ENCODE data around the gene TNRC6C.

TNRC6C gene

DNA sequence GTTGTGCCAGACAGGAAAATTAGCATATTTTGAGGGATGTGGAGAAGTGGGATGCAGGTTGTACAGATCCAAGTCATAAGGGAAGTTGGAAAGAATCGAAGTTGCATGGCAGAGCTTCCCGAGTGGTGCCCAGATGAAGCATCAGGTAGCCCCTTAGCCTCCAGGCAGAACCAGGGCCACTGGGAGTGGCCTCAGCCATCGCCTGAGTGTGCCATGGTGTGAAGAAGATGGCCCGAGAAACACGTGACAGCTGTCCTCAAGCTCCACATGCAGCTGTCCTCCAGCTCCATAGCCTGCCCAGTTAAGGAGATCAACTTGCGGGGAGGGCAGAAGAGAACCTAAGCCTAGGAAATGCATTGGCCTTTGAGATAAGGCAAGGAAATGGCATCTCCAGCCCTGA is 136.5 kb downstream of the TNRC6C start:
- Histone ChIP-seq H4K91ac (ENCODE audit: low read depth, low read length, poor library complexity) (no peak overlapping the region), H2BK120ac (ENCODE audit: low read depth, low read length) (no peak overlapping the region), H3K27ac (replicated peaks; ENCODE audit: low read length) (no peak overlapping the region), H3K79me1 (ENCODE audit: low read depth, low read length) (no peaks in the 10 kb centered on the region), H2BK15ac (ENCODE audit: low read length) (no peak overlapping the region), H2BK5ac (ENCODE audit: low read length) (no peak overlapping the region), H3K9me3 (replicated peaks in 1 of 2; ENCODE audit: control insufficient read depth in 2 of 2, insufficient read depth in 1 of 2, low read depth in 1 of 2, low read length in 2 of 2) (peaks cover 4 to 17% of the 10 kb centered on the region in 2 donors), H3K23ac (ENCODE audit: low read depth, low read length, poor library complexity) (no peak overlapping the region), H3K4me1 (ENCODE audit: control insufficient read depth in 2 of 2, insufficient read depth in 1 of 2, low read depth in 1 of 2, low read length in 2 of 2) (no peaks in the 10 kb centered on the region), H2AK5ac (ENCODE audit: low read depth, low read length) (no peak overlapping the region), H3K4ac (ENCODE audit: low read length) (no peak overlapping the region), H3K4me2 (ENCODE audit: insufficient read depth, low read length, poor library complexity, severe bottlenecking) (no peak overlapping the region), H3K36me3 (replicated peaks in 1 of 2; ENCODE audit: control insufficient read depth in 2 of 2, insufficient read depth in 2 of 2, low read length in 2 of 2) (peaks cover 62 to 98% of the 10 kb centered on the region in 2 donors), H3K14ac (ENCODE audit: low read length) (no peak overlapping the region), H2BK12ac (ENCODE audit: low read length) (no peak overlapping the region), H3K18ac (ENCODE audit: low read length) (no peak overlapping the region), H4K8ac (ENCODE audit: low read depth, low read length) (no peak overlapping the region), H3K27me3 (ENCODE audit: control insufficient read depth in 3 of 3, insufficient read depth in 3 of 3, low read depth in 1 of 3, low read length in 3 of 3) (no peaks in the 10 kb centered on the region), H3K9ac (ENCODE audit: low read depth, low read length, poor library complexity) (no peak overlapping the region), H2AFZ (ENCODE audit: low read length) (no peak overlapping the region), H3K4me3 (ENCODE audit: low read length in 2 of 2) (no peak overlapping the region)
- no peak for DNase-seq (ENCODE audit: low spot score)
- no CpG with 5 or more reads among the region's 6 CpGs for WGBS, 2 donors (ENCODE audit: extremely low coverage in 2 of 2, insufficient read length in 2 of 2, insufficient replicate concordance in 1 of 2)

- DNase-seq (ENCODE audit: low spot score): no peak
- H3K4me2 ChIP-seq (ENCODE audit: insufficient read depth, low read length, poor library complexity, severe bottlenecking): no peak overlapping the region
- H3K27me3 ChIP-seq (ENCODE audit: control insufficient read depth in 3 of 3, insufficient read depth in 3 of 3, low read depth in 1 of 3, low read length in 3 of 3): no peaks in the 10 kb centered on the region
- H3K36me3 ChIP-seq (replicated peaks in 1 of 2; ENCODE audit: control insufficient read depth in 2 of 2, insufficient read depth in 2 of 2, low read length in 2 of 2): peaks cover 63 to 97% of the 10 kb centered on the region in 2 donors
- no peak overlapping the region for H3K4ac ChIP-seq (ENCODE audit: low read length)
- H4K8ac ChIP-seq (ENCODE audit: low read depth, low read length): no peak overlapping the region
- no peaks in the 10 kb centered on the region for H3K79me1 ChIP-seq (ENCODE audit: low read depth, low read length)
- peaks cover 7 to 22% of the 10 kb centered on the region in 2 donors for H3K9me3 ChIP-seq (replicated peaks in 1 of 2; ENCODE audit: control insufficient read depth in 2 of 2, insufficient read depth in 1 of 2, low read depth in 1 of 2, low read length in 2 of 2)
- H3K4me3 ChIP-seq (ENCODE audit: low read length in 2 of 2): no peak overlapping the region
- no peak overlapping the region for H2BK120ac ChIP-seq (ENCODE audit: low read depth, low read length)
- H3K4me1 ChIP-seq (ENCODE audit: control insufficient read depth in 2 of 2, insufficient read depth in 1 of 2, low read depth in 1 of 2, low read length in 2 of 2): no peaks in the 10 kb centered on the region
- H3K9ac ChIP-seq (ENCODE audit: low read depth, low read length, poor library complexity): no peak overlapping the region
- H3K14ac ChIP-seq (ENCODE audit: low read length): no peak overlapping the region
- no peak overlapping the region for H2AK5ac ChIP-seq (ENCODE audit: low read depth, low read length)
- H4K91ac ChIP-seq (ENCODE audit: low read depth, low read length, poor library complexity): no peak overlapping the region
- H2BK12ac ChIP-seq (ENCODE audit: low read length): no peak overlapping the region
- H3K23ac ChIP-seq (ENCODE audit: low read depth, low read length, poor library complexity): no peak overlapping the region
- no peak overlapping the region for H3K27ac ChIP-seq (replicated peaks; ENCODE audit: low read length)
- no peak overlapping the region for H2AFZ ChIP-seq (ENCODE audit: low read length)
- no peak overlapping the region for H2BK15ac ChIP-seq (ENCODE audit: low read length)
- H3K18ac ChIP-seq (ENCODE audit: low read length): no peak overlapping the region
- no CpG with 5 or more reads among the region's 9 CpGs for WGBS, 2 donors (ENCODE audit: extremely low coverage in 2 of 2, insufficient read length in 2 of 2, insufficient replicate concordance in 1 of 2)
- H2BK5ac ChIP-seq (ENCODE audit: low read length): no peak overlapping the region
These were observed 137.6 kb downstream of the TNRC6C start for GRCh38 chr17:78096093-78096492.

GRCh38 chr17:78101112-78101511 is 142.6 kb downstream of the TNRC6C start:
- H3K36me3 ChIP-seq (replicated peaks in 1 of 2; ENCODE audit: control insufficient read depth in 2 of 2, insufficient read depth in 2 of 2, low read length in 2 of 2): peaks cover 69 to 97% of the 10 kb centered on the region in 2 donors
- WGBS, 2 donors (ENCODE audit: extremely low coverage in 2 of 2, insufficient read length in 2 of 2, insufficient replicate concordance in 1 of 2): no CpG with 5 or more reads among the region's 5 CpGs

GRCh38 chr17:78101542-78101941 is 143.0 kb downstream of the TNRC6C start:
- H3K9me3 ChIP-seq (replicated peaks in 1 of 2; ENCODE audit: control insufficient read depth in 2 of 2, insufficient read depth in 1 of 2, low read depth in 1 of 2, low read length in 2 of 2): peaks cover 11 to 27% of the 10 kb centered on the region in 2 donors
- H4K8ac ChIP-seq (ENCODE audit: low read depth, low read length): no peak overlapping the region
- no peak overlapping the region for H3K4ac ChIP-seq (ENCODE audit: low read length)
- no peak overlapping the region for H2BK12ac ChIP-seq (ENCODE audit: low read length)
- H3K18ac ChIP-seq (ENCODE audit: low read length): no peak overlapping the region
- H3K23ac ChIP-seq (ENCODE audit: low read depth, low read length, poor library complexity): no peak overlapping the region
- H3K14ac ChIP-seq (ENCODE audit: low read length): no peak overlapping the region
- no peak overlapping the region for H2BK5ac ChIP-seq (ENCODE audit: low read length)
- H3K4me2 ChIP-seq (ENCODE audit: insufficient read depth, low read length, poor library complexity, severe bottlenecking): no peak overlapping the region
- no peak overlapping the region for H3K9ac ChIP-seq (ENCODE audit: low read depth, low read length, poor library complexity)
- DNase-seq (ENCODE audit: low spot score): no peak
- no peak overlapping the region for H2BK120ac ChIP-seq (ENCODE audit: low read depth, low read length)
- WGBS, 2 donors (ENCODE audit: extremely low coverage in 2 of 2, insufficient read length in 2 of 2, insufficient replicate concordance in 1 of 2): no CpG with 5 or more reads among the region's 10 CpGs
- no peak overlapping the region for H4K91ac ChIP-seq (ENCODE audit: low read depth, low read length, poor library complexity)
- no peaks in the 10 kb centered on the region for H3K27me3 ChIP-seq (ENCODE audit: control insufficient read depth in 3 of 3, insufficient read depth in 3 of 3, low read depth in 1 of 3, low read length in 3 of 3)
- H3K36me3 ChIP-seq (replicated peaks in 1 of 2; ENCODE audit: control insufficient read depth in 2 of 2, insufficient read depth in 2 of 2, low read length in 2 of 2): peaks cover 66 to 97% of the 10 kb centered on the region in 2 donors
- no peak overlapping the region for H2AFZ ChIP-seq (ENCODE audit: low read length)
- no peak overlapping the region for H3K4me3 ChIP-seq (ENCODE audit: low read length in 2 of 2)
- no peak overlapping the region for H2BK15ac ChIP-seq (ENCODE audit: low read length)
- no peaks in the 10 kb centered on the region for H3K4me1 ChIP-seq (ENCODE audit: control insufficient read depth in 2 of 2, insufficient read depth in 1 of 2, low read depth in 1 of 2, low read length in 2 of 2)
- H3K27ac ChIP-seq (replicated peaks; ENCODE audit: low read length): no peak overlapping the region
- no peaks in the 10 kb centered on the region for H3K79me1 ChIP-seq (ENCODE audit: low read depth, low read length)
- H2AK5ac ChIP-seq (ENCODE audit: low read depth, low read length): no peak overlapping the region

More at GRCh38 chr17:78101112-78101511, 142.6 kb downstream of the TNRC6C start:
- Histone ChIP-seq H3K23ac (ENCODE audit: low read depth, low read length, poor library complexity) (no peak overlapping the region), H2BK15ac (ENCODE audit: low read length) (no peak overlapping the region), H2BK120ac (ENCODE audit: low read depth, low read length) (no peak overlapping the region), H2BK12ac (ENCODE audit: low read length) (no peak overlapping the region), H3K27ac (replicated peaks; ENCODE audit: low read length) (no peak overlapping the region), H3K9ac (ENCODE audit: low read depth, low read length, poor library complexity) (no peak overlapping the region), H2AFZ (ENCODE audit: low read length) (no peak overlapping the region), H3K18ac (ENCODE audit: low read length) (no peak overlapping the region), H3K4ac (ENCODE audit: low read length) (no peak overlapping the region), H3K4me2 (ENCODE audit: insufficient read depth, low read length, poor library complexity, severe bottlenecking) (no peak overlapping the region), H3K4me1 (ENCODE audit: control insufficient read depth in 2 of 2, insufficient read depth in 1 of 2, low read depth in 1 of 2, low read length in 2 of 2) (no peaks in the 10 kb centered on the region), H3K14ac (ENCODE audit: low read length) (no peak overlapping the region), H4K91ac (ENCODE audit: low read depth, low read length, poor library complexity) (no peak overlapping the region), H2BK5ac (ENCODE audit: low read length) (no peak overlapping the region), H3K79me1 (ENCODE audit: low read depth, low read length) (no peaks in the 10 kb centered on the region), H3K9me3 (replicated peaks in 1 of 2; ENCODE audit: control insufficient read depth in 2 of 2, insufficient read depth in 1 of 2, low read depth in 1 of 2, low read length in 2 of 2) (peaks cover 11 to 27% of the 10 kb centered on the region in 2 donors), H3K27me3 (ENCODE audit: control insufficient read depth in 3 of 3, insufficient read depth in 3 of 3, low read depth in 1 of 3, low read length in 3 of 3) (no peaks in the 10 kb centered on the region), H3K4me3 (ENCODE audit: low read length in 2 of 2) (no peak overlapping the region), H4K8ac (ENCODE audit: low read depth, low read length) (no peak overlapping the region), H2AK5ac (ENCODE audit: low read depth, low read length) (no peak overlapping the region)
- no peak for DNase-seq (ENCODE audit: low spot score)

Measured in neuronal stem cell (in vitro differentiated cells).